ENCODE data around the gene TSPAN6.

GRCh38 chrX:100647095-100647494 is 10.5 kb upstream of the TSPAN6 start:
- TF ChIP-seq CTCF (IDR thresholded peaks at IDR 0.05) = peak in 1 of 6 experiments; percentile 17
- no peak for TF ChIP-seq POLR2A (IDR thresholded peaks at IDR 0.05)

Measured in adrenal gland (tissue), 5 donors.